Suprapubic skin (tissue), 3 donors: Measurements from ENCODE around the gene AEBP1.

Experiments
- CTCF ChIP-seq, 2 donors: fragments of 200-600 bp in 1 of 2; fragments of 450-650 bp in 1 of 2; sonication (generic) in 1 of 2; IDR thresholded peaks; one replicate each; pipeline ENCODE4 v1.5.1; 2016 to 2019; ENCODE audit warnings: antibody characterized with exemption in 2 of 2, mild to moderate bottlenecking in 1 of 2, moderate library complexity in 1 of 2
- EP300 ChIP-seq: sonication (generic); formaldehyde crosslinking; IDR thresholded peaks from one replicate; pipeline ENCODE4 v1.6.1; 2017; ENCODE audit warnings: antibody characterized with exemption
- POLR2A ChIP-seq, 2 donors: fragments of 450-650 bp; IDR thresholded peaks; one replicate each; pipeline ENCODE4 v1.6.1; 2017; ENCODE audit warnings: antibody characterized with exemption in 2 of 2, mild to moderate bottlenecking in 2 of 2, moderate library complexity in 2 of 2

- TF ChIP-seq CTCF (IDR thresholded peaks at IDR 0.05): no peak
- no peak for TF ChIP-seq POLR2A (IDR thresholded peaks at IDR 0.05)
- TF ChIP-seq EP300: no peak
These were observed 30.3 kb upstream of the AEBP1 start for GRCh38 chr7:44073664-44074348.
